Hepatocyte (in vitro differentiated cells): Measurements from ENCODE around the gene KCNMB1.

Experiments used
- EZH2 ChIP-seq: fragments of 200-600 bp; sonication (generic); IDR thresholded peaks from 2 replicates; pipeline ENCODE4 v1.6.1; 2016; ENCODE audit warnings: antibody characterized with exemption, mild to moderate bottlenecking, borderline replicate concordance
- EZH2phosphoT487 ChIP-seq: fragments of 200-600 bp; sonication (generic); IDR thresholded peaks from one replicate; pipeline ENCODE4 v1.6.1; 2018; ENCODE audit warnings: antibody characterized with exemption, mild to moderate bottlenecking, low read depth, moderate library complexity; ENCODE audit not compliant: unreplicated experiment, severe bottlenecking
- TF ChIP-seq, protein P1 (sequence below): fragments of 200-600 bp; sonication (generic); IDR thresholded peaks from 2 replicates; pipeline ENCODE4 v1.5.1; 2016; ENCODE audit warnings: antibody characterized with exemption, mild to moderate bottlenecking; ENCODE audit not compliant: poor library complexity

DNA sequence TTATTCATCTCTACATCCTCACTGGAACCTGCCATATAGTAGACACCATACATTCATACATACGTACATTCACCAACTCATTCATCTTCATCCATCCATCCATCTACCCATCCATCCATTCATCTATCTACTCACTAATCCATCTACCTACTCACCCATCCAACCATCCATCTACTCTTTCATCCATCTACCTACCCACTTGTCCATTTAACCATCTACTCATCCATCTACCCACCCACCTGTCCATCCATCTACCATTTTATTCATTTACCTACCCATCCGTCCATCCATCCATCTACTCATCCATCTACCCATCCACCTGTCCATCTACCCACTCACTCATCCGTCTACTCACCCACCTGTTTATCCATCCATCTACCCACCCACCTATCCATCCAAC is 59.6 kb downstream of the KCNMB1 start:
- TF ChIP-seq EZH2 = no peak
- TF ChIP-seq EZH2phosphoT487 = no peak
- TF ChIP-seq, protein P1, sequence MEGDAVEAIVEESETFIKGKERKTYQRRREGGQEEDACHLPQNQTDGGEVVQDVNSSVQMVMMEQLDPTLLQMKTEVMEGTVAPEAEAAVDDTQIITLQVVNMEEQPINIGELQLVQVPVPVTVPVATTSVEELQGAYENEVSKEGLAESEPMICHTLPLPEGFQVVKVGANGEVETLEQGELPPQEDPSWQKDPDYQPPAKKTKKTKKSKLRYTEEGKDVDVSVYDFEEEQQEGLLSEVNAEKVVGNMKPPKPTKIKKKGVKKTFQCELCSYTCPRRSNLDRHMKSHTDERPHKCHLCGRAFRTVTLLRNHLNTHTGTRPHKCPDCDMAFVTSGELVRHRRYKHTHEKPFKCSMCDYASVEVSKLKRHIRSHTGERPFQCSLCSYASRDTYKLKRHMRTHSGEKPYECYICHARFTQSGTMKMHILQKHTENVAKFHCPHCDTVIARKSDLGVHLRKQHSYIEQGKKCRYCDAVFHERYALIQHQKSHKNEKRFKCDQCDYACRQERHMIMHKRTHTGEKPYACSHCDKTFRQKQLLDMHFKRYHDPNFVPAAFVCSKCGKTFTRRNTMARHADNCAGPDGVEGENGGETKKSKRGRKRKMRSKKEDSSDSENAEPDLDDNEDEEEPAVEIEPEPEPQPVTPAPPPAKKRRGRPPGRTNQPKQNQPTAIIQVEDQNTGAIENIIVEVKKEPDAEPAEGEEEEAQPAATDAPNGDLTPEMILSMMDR = no peak
